Neuronal stem cell (in vitro differentiated cells): ENCODE results near the gene ADAM19. TPM values are rescaled to one million over a fixed set of nuclear protein-coding genes. Genes with fewer than 3 reads are reported as not detected.
"Not testable (repeated sequence)": the region's sequence is repeated elsewhere in the genome, so short reads cannot be mapped to it uniquely, and the experiment has no call there.

ENCODE experiments used
- DNase-seq: peaks from one replicate; pipeline ENCODE4 v3.0.0-alpha.2; 2013; ENCODE audit warnings: low spot score
- H2AFZ ChIP-seq: one replicate; pipeline ENCODE4 v1.6.1; 2013; ENCODE audit warnings: mild to moderate bottlenecking, low read length, inconsistent platforms
- H2AK5ac ChIP-seq: 2 replicates; pipeline ENCODE4 v1.6.1; 2013; ENCODE audit warnings: low read depth, mild to moderate bottlenecking, inconsistent platforms, low read length, moderate library complexity, mixed read lengths
- H2BK120ac ChIP-seq: 2 replicates; pipeline ENCODE4 v1.6.1; 2013; ENCODE audit warnings: low read depth, mild to moderate bottlenecking, inconsistent platforms, low read length, moderate library complexity, mixed read lengths
- H2BK12ac ChIP-seq: one replicate; pipeline ENCODE4 v1.6.1; 2013; ENCODE audit warnings: low read length, inconsistent platforms
- H2BK15ac ChIP-seq: 2 replicates; pipeline ENCODE4 v1.6.1; 2013; ENCODE audit warnings: mild to moderate bottlenecking, low read length, inconsistent platforms, mixed read lengths
- H2BK5ac ChIP-seq: one replicate; pipeline ENCODE4 v1.6.1; 2013; ENCODE audit warnings: inconsistent platforms, mild to moderate bottlenecking, low read length, moderate library complexity
- H3K14ac ChIP-seq: one replicate; pipeline ENCODE4 v1.6.1; 2013; ENCODE audit warnings: low read length, inconsistent platforms
- H3K18ac ChIP-seq: 2 replicates; pipeline ENCODE4 v1.6.1; 2013; ENCODE audit warnings: low read length, inconsistent platforms
- H3K23ac ChIP-seq: 2 replicates; pipeline ENCODE4 v1.6.1; 2013; ENCODE audit warnings: low read depth, mild to moderate bottlenecking, mixed read lengths, low read length, inconsistent platforms; ENCODE audit not compliant: poor library complexity
- H3K27ac ChIP-seq: replicated peaks from 3 replicates; pipeline ENCODE4 v1.5.1; 2013; ENCODE audit warnings: low read length, inconsistent platforms
- H3K27me3 ChIP-seq, 3 experiments: 2 replicates each; pipeline ENCODE4 v1.6.1; 2013; ENCODE audit warnings: low read length in 3 of 3, mild to moderate bottlenecking in 2 of 3, inconsistent platforms in 1 of 3, low read depth in 1 of 3, mixed read lengths in 1 of 3, moderate library complexity in 1 of 3; ENCODE audit not compliant: control insufficient read depth in 3 of 3, insufficient read depth in 3 of 3
- H3K36me3 ChIP-seq, 2 donors: replicated peaks in 1 of 2; 2 replicates each; pipeline ENCODE4 v1.6.1; 2013; ENCODE audit warnings: low read length in 2 of 2; ENCODE audit not compliant: control insufficient read depth in 2 of 2, insufficient read depth in 2 of 2
- H3K4ac ChIP-seq: 2 replicates; pipeline ENCODE4 v1.6.1; 2013; ENCODE audit warnings: inconsistent platforms, mild to moderate bottlenecking, low read length, moderate library complexity
- H3K4me1 ChIP-seq, 2 donors: 1 replicate in 1 of 2; 2 replicates in 1 of 2; pipeline ENCODE4 v1.6.1; 2013; ENCODE audit warnings: low read length in 2 of 2, low read depth in 1 of 2; ENCODE audit not compliant: control insufficient read depth in 2 of 2, insufficient read depth in 1 of 2
- H3K4me2 ChIP-seq: one replicate; pipeline ENCODE4 v1.6.1; 2013; ENCODE audit warnings: mild to moderate bottlenecking, low read length, inconsistent platforms; ENCODE audit not compliant: insufficient read depth, poor library complexity, severe bottlenecking
- H3K4me3 ChIP-seq, 2 donors: 2 replicates each; pipeline ENCODE4 v1.5.1; 2013; ENCODE audit warnings: low read length in 2 of 2, mild to moderate bottlenecking in 2 of 2, inconsistent platforms in 1 of 2, moderate library complexity in 1 of 2
- H3K79me1 ChIP-seq: one replicate; pipeline ENCODE4 v1.6.1; 2013; ENCODE audit warnings: low read depth, mild to moderate bottlenecking, inconsistent platforms, low read length, moderate library complexity
- H3K9ac ChIP-seq: one replicate; pipeline ENCODE4 v1.6.1; 2013; ENCODE audit warnings: mild to moderate bottlenecking, low read depth, low read length, inconsistent platforms; ENCODE audit not compliant: poor library complexity
- H3K9me3 ChIP-seq, 2 donors: replicated peaks in 1 of 2; 2 replicates each; pipeline versions ENCODE3 to v1.6.1; 2013; ENCODE audit warnings: low read length in 2 of 2, mild to moderate bottlenecking in 2 of 2, inconsistent platforms in 1 of 2, low read depth in 1 of 2, mixed read lengths in 1 of 2, moderate library complexity in 1 of 2; ENCODE audit not compliant: control insufficient read depth in 2 of 2, insufficient read depth in 1 of 2
- H4K8ac ChIP-seq: one replicate; pipeline ENCODE4 v1.6.1; 2013; ENCODE audit warnings: low read depth, mild to moderate bottlenecking, inconsistent platforms, low read length, moderate library complexity
- H4K91ac ChIP-seq: one replicate; pipeline ENCODE4 v1.6.1; 2013; ENCODE audit warnings: low read length, low read depth, mild to moderate bottlenecking, inconsistent platforms; ENCODE audit not compliant: poor library complexity
- WGBS, 2 donors: extraction: QIAGEN DNeasy Blood & Tissue Kit; methylation state at CpG; one replicate each; pipeline ENCODE4 v1.1.7; 2013; ENCODE audit warnings: missing lambda C conversion rate in 2 of 2, mixed read lengths in 1 of 2; ENCODE audit not compliant: insufficient read length in 2 of 2, insufficient replicate concordance in 1 of 2; ENCODE audit errors: extremely low coverage in 2 of 2; 5-methylcytosine and 5-hydroxymethylcytosine counted together
- small RNA-seq: library from polyadenylated mRNA; stranded (forward); fragments of <200 nt; extraction: miRNeasy Mini kit (QIAGEN cat#:217004); gene quantifications from one replicate; pipeline ENCODE3, GENCODE V24; 2013; ENCODE audit not compliant: insufficient read depth

The ADAM19 gene

DNA sequence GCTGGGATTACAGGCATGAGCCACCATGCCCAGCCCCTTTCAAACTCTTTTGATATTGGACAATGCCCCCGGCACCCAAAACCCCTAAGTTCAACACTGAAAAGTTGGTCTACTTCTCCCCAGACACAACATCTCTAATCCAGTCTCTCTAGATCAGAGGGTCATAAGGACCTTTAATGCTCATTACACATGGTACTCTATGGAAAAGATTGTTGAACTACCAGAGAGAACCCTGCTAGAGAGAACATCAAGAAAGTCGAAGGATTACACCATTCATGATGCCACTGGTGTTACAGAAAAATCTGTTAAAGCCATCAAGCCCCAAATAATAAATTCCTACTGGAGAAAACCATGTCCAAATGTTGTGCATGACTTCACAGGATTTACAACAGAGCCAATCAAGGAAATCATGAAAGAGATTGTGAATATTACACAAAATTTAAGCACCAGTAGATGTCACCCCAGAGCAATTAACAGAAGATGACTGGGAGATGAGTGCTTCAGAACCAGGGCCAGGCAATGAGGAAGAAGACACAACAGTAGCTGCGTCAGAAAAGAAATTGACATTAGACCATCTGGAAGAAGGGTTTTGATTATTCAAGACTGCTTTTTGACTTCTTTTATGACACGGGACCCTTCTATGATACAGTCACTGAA lies 143.9 kb downstream of the ADAM19 start:
- H3K4me1 ChIP-seq = no peaks in the 10 kb centered on the region
- H3K27ac ChIP-seq = no peak overlapping the region
- no peak overlapping the region for H2BK12ac ChIP-seq
- H3K4me3 ChIP-seq = no peak overlapping the region
- H3K9me3 ChIP-seq = no peaks in the 10 kb centered on the region
- peak; percentile 11 for DNase-seq
- H3K4me2 ChIP-seq = no peak overlapping the region
- H4K8ac ChIP-seq = no peak overlapping the region
- no peak overlapping the region for H2BK5ac ChIP-seq
- no peaks in the 10 kb centered on the region for H3K27me3 ChIP-seq
- H3K9ac ChIP-seq = no peak overlapping the region
- H3K14ac ChIP-seq = no peak overlapping the region
- H3K4ac ChIP-seq = no peak overlapping the region
- no peaks in the 10 kb centered on the region for H3K79me1 ChIP-seq
- no peak overlapping the region for H2BK120ac ChIP-seq
- H2AFZ ChIP-seq = no peak overlapping the region
- H3K18ac ChIP-seq = no peak overlapping the region
- no peak overlapping the region for H2BK15ac ChIP-seq
- H3K23ac ChIP-seq = no peak overlapping the region
- H4K91ac ChIP-seq = no peak overlapping the region
- no peak overlapping the region for H2AK5ac ChIP-seq
- no peaks in the 10 kb centered on the region for H3K36me3 ChIP-seq
- WGBS, 2 donors = no CpG with 5 or more reads among the region's 4 CpGs

DNA sequence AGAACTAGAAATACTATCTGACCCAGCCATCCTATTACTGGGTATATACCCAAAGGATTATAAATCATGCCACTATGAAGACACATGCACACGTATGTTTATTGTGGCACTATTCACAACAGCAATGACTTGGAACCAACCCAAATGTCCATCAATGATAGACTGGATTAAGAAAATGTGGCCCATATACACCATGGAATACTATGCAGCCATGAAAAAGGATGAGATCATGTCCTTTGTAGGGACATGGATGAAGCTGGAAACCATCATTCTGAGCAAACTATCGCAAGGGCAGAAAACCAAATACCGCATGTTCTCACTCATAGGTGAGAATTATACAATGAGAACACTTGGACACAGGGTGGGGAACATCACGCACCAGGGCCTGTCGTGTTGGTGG lies 145.7 kb downstream of the ADAM19 start:
- H3K4me3 ChIP-seq, H3K79me1 ChIP-seq, H2BK5ac ChIP-seq, H3K18ac ChIP-seq, H3K27ac ChIP-seq, H3K27me3 ChIP-seq, H2BK12ac ChIP-seq, H2BK120ac ChIP-seq, H4K91ac ChIP-seq, H3K14ac ChIP-seq, H3K4me1 ChIP-seq, DNase-seq, H3K9me3 ChIP-seq, H3K23ac ChIP-seq, H3K4me2 ChIP-seq, H2BK15ac ChIP-seq, H3K4ac ChIP-seq, H2AFZ ChIP-seq, H3K36me3 ChIP-seq, H2AK5ac ChIP-seq, H3K9ac ChIP-seq, H4K8ac ChIP-seq: not testable (repeated sequence)
- no CpG with 5 or more reads among the region's 5 CpGs for WGBS, 2 donors

Small RNA genes lying within 50 kb of the gene (small RNA-seq; reads per million reads assigned to genes)
- not detected for gene RNU6-390P
